ENCODE results near the gene JARID2. TPM values are rescaled to one million over a fixed set of nuclear protein-coding genes. Genes with fewer than 3 reads are reported as not detected.

Gene JARID2
- total and polyA plus RNA-seq, 2 of the 8 experiments (the other 6 are each of a cell fraction or from before 2014, with no cell fraction given), result 60.1 to 239 TPM

- Histone ChIP-seq H3K79me2 (ENCODE audit: control insufficient read depth in 1 of 2, insufficient read depth in 2 of 2, low read length in 2 of 2) (peaks cover 92 to 100% of the 10 kb centered on the region in 2 experiments), H3K79me1 (ENCODE audit: low read depth, low read length) (peaks cover 7% of the 10 kb centered on the region; the same call in 1 of the 2 replicates), H3K9me3 (ENCODE audit: insufficient read depth in 2 of 2, low read depth in 1 of 2, low read length in 1 of 2) (no peaks in the 10 kb centered on the region), H3K27me3 (replicated peaks in 1 of 4; ENCODE audit: control insufficient read depth in 3 of 4, extremely low read depth in 1 of 4, insufficient read depth in 3 of 4, low read length in 3 of 4) (no peaks in the 10 kb centered on the region), H3K4me1 (replicated peaks in 1 of 4; ENCODE audit: control insufficient read depth in 3 of 4, insufficient read depth in 4 of 4, low read length in 3 of 4) (peaks cover 17 to 51% (median 42%) of the 10 kb centered on the region in 4 experiments), H2AFZ (ENCODE audit: low read length) (no peak overlapping the region), H3K56ac (replicated peaks; ENCODE audit: insufficient read length, low read depth, low read length) (no peak overlapping the region), H2BK20ac (ENCODE audit: low read length) (no peak overlapping the region), H3K36me3 (ENCODE audit: control insufficient read depth in 2 of 4, insufficient read depth in 4 of 4, low read length in 3 of 4) (peaks cover 0 to 7% (median 2%) of the 10 kb centered on the region in 4 experiments; a peak in 2 of 8 replicates), H3K18ac (ENCODE audit: extremely low read depth, low read length) (no peak overlapping the region), H2BK12ac (ENCODE audit: low read depth, low read length) (no peak overlapping the region), H3K4ac (replicated peaks; ENCODE audit: insufficient read length, low read depth, low read length) (no peak overlapping the region), H4K91ac (replicated peaks; ENCODE audit: insufficient read length, low read length) (no peak overlapping the region), H2AK5ac (ENCODE audit: low read depth, low read length) (no peak overlapping the region), H4K8ac (ENCODE audit: extremely low read depth, insufficient read depth, low read length) (no peak overlapping the region), H3K23ac (ENCODE audit: insufficient read length) (no peak overlapping the region), H4K20me1 (replicated peaks in 1 of 2; ENCODE audit: control insufficient read depth in 1 of 2, insufficient read depth in 2 of 2, low read length in 2 of 2) (peaks cover 54 to 66% of the 10 kb centered on the region in 2 experiments), H2BK120ac (replicated peaks; ENCODE audit: low read depth, low read length) (no peak overlapping the region), H2BK5ac (ENCODE audit: low read depth, low read length) (no peak overlapping the region), H3K14ac (ENCODE audit: insufficient read length) (no peak overlapping the region), H3K4me3 (ENCODE audit: extremely low read depth in 1 of 4, insufficient read depth in 2 of 4, low read depth in 3 of 4, low read length in 4 of 4) (no peak overlapping the region), H3K9ac (replicated peaks in 1 of 4; ENCODE audit: extremely low read depth in 1 of 4, low read depth in 3 of 4, low read length in 3 of 4) (no peak overlapping the region), H4K5ac (ENCODE audit: insufficient read length, low read depth, low read length) (no peak overlapping the region), H2BK15ac (ENCODE audit: low read length) (no peak overlapping the region), H3K4me2 (ENCODE audit: insufficient read depth in 1 of 2, low read depth in 2 of 2, low read length in 2 of 2) (no peak overlapping the region; a peak in 1 of 4 replicates), H3K23me2 (ENCODE audit: low read depth, low read length) (no peaks in the 10 kb centered on the region), H3K27ac (ENCODE audit: low read depth, low read length) (no peak overlapping the region)
- FAIRE-seq, result no peak
- CTCF ChIA-PET (ENCODE audit: partially characterized antibody), result no interaction called here
- WGBS, 2 experiments (ENCODE audit: extremely low coverage in 1 of 2, insufficient coverage in 1 of 2, insufficient read length in 1 of 2, insufficient replicate concordance in 2 of 2, low coverage in 1 of 2, low lambda C conversion rate in 2 of 2, missing lambda C conversion rate in 1 of 2), result 92% methylated on average over 1 of the region's 1 CpG; no CpG with 5 or more reads in 1 of the 2 experiments
- DNase-seq (ENCODE audit: low read depth in 1 of 2, low spot score in 2 of 2), result no peak
- no peak for TF ChIP-seq EP300 (IDR thresholded peaks at IDR 0.05; ENCODE audit: borderline replicate concordance in 1 of 2, low read depth in 2 of 2, low read length in 2 of 2)
- no peak for TF ChIP-seq SIRT6 (IDR thresholded peaks at IDR 0.05; ENCODE audit: low read length)
- TF ChIP-seq EZH2 (IDR thresholded peaks at IDR 0.05; ENCODE audit: low read depth, low read length, severe bottlenecking), result no peak
- TF ChIP-seq E2F6 (IDR thresholded peaks at IDR 0.05), result no peak
- TF ChIP-seq SIN3A (conservative IDR thresholded peaks at IDR 0.05 in 1 of 2, IDR thresholded peaks at IDR 0.05 in 1 of 2; ENCODE audit: low read depth in 1 of 2, low read length in 2 of 2), result no peak
- TF ChIP-seq KDM5A (IDR thresholded peaks at IDR 0.05; ENCODE audit: low read length), result no peak
- no peak for TF ChIP-seq CEBPB (IDR thresholded peaks at IDR 0.05; ENCODE audit: low read depth, low read length)
- no peak for TF ChIP-seq CHD2 (IDR thresholded peaks at IDR 0.05; ENCODE audit: low read length)
- no peak for TF ChIP-seq TBP (IDR thresholded peaks at IDR 0.05; ENCODE audit: low read depth, low read length)
- POLR2A ChIA-PET (ENCODE audit: partially characterized antibody), result interaction anchor here (0.8 to 1.3 kb wide), 3 partner anchors 10 to 29 kb away, joined by 3 to 4 read pairs (median 3); no protein-coding TSS in a partner anchor
Measured at GRCh38 chr6:15272562-15272961, 26.7 kb downstream of the JARID2 start.
